CD4-positive, alpha-beta T cell treated with Interleukin-4 for 1 hour (primary cell): ENCODE measurements around the gene RPP30.
"Not testable (repeated sequence)": the region's sequence is repeated elsewhere in the genome, so short reads cannot be mapped to it uniquely, and the experiment has no call there.

Source experiments
- DNase-seq, 2 donors: peaks; one replicate each; pipeline ENCODE4 v3.0.0-alpha.2; 2020 to 2022

The RPP30 gene

GRCh38 chr10:90917968-90918318, 46.2 kb downstream of the RPP30 start:
- DNase-seq, result no peak

- no peak for DNase-seq
Measured at GRCh38 chr10:90919683-90920574, 48.2 kb downstream of the RPP30 start.

GRCh38 chr10:90920986-90921666, 49.4 kb downstream of the RPP30 start, which contains the start of gene ANKRD1:
ANKRD1 (minus strand) TSS chr10:90921087; CDS start chr10:90921027, 60 bp downstream.
- no peak for DNase-seq

- no peak for DNase-seq
Measured at GRCh38 chr10:90921906-90922305, 50.1 kb downstream of the RPP30 start.

GRCh38 chr10:90923111-90923731, 51.4 kb downstream of the RPP30 start:
- DNase-seq, result no peak

- no peak for DNase-seq
Measured at GRCh38 chr10:90924552-90924951, 52.8 kb downstream of the RPP30 start.

GRCh38 chr10:90925079-90926029, 53.6 kb downstream of the RPP30 start:
- no peak for DNase-seq

- DNase-seq, result no peak
Measured at GRCh38 chr10:90927293-90927692, 55.5 kb downstream of the RPP30 start.

GRCh38 chr10:90929179-90929578, 57.4 kb downstream of the RPP30 start:
- DNase-seq, result no peak

- DNase-seq, result no peak
Measured at GRCh38 chr10:90930070-90930837, 58.5 kb downstream of the RPP30 start.

- DNase-seq, result no peak
Measured at GRCh38 chr10:90930971-90931871, 59.4 kb downstream of the RPP30 start.

GRCh38 chr10:90935581-90936275, 64.0 kb downstream of the RPP30 start:
- DNase-seq, result no peak

- no peak for DNase-seq
Measured at GRCh38 chr10:90936276-90936659, 64.5 kb downstream of the RPP30 start.

GRCh38 chr10:90937645-90938258, 66.0 kb downstream of the RPP30 start:
- no peak for DNase-seq

- DNase-seq, result no peak
Measured at GRCh38 chr10:90939116-90939515, 67.3 kb downstream of the RPP30 start.

- no peak for DNase-seq
Measured at GRCh38 chr10:90939648-90940047, 67.9 kb downstream of the RPP30 start.

GRCh38 chr10:90942980-90943379, 71.2 kb downstream of the RPP30 start:
- not testable (repeated sequence) for DNase-seq

- no peak for DNase-seq
Measured at GRCh38 chr10:90944749-90945148, 73.0 kb downstream of the RPP30 start.

- DNase-seq, result no peak
Measured at GRCh38 chr10:90945491-90946070, 73.8 kb downstream of the RPP30 start.
